DOHH2 (cell line): ENCODE results near the gene NDUFB5.
"Not testable (repeated sequence)": the region's sequence is repeated elsewhere in the genome, so short reads cannot be mapped to it uniquely, and the experiment has no call there.

Experiments
- H3F3A ChIP-seq: fragments of 200-600 bp; sonication (generic), shearing (Covaris generic); 2 replicates; pipeline ENCODE4 v1.6.0; 2016; ENCODE audit warnings: antibody characterized with exemption, mild to moderate bottlenecking; ENCODE audit not compliant: control insufficient read depth, insufficient read depth
- H3K27ac ChIP-seq: fragments of 200-600 bp; sonication (generic); 2 replicates; pipeline ENCODE4 v1.5.1; 2014; ENCODE audit warnings: low read depth, mild to moderate bottlenecking, low read length, moderate library complexity
- H3K27me3 ChIP-seq: fragments of 200-600 bp; sonication (generic); 2 replicates; pipeline ENCODE4 v1.6.1; 2014; ENCODE audit warnings: mild to moderate bottlenecking, low read length, mixed read lengths; ENCODE audit not compliant: control insufficient read depth
- H3K36me3 ChIP-seq: fragments of 200-600 bp; sonication (generic); 2 replicates; pipeline ENCODE4 v1.6.1; 2014; ENCODE audit warnings: mild to moderate bottlenecking, low read length, moderate library complexity, mixed read lengths; ENCODE audit not compliant: control insufficient read depth
- H3K4me1 ChIP-seq: fragments of 200-600 bp; sonication (generic); 2 replicates; pipeline ENCODE4 v1.6.1; 2014; ENCODE audit warnings: mild to moderate bottlenecking, low read length, mixed read lengths; ENCODE audit not compliant: control insufficient read depth
- H3K4me2 ChIP-seq: fragments of 200-600 bp; sonication (generic); 2 replicates; pipeline ENCODE4 v1.6.0; 2014; ENCODE audit warnings: mild to moderate bottlenecking, low read length, moderate library complexity
- H3K4me3 ChIP-seq: fragments of 200-600 bp; sonication (generic); 2 replicates; pipeline ENCODE4 v1.5.1; 2014; ENCODE audit warnings: mild to moderate bottlenecking, low read length, mixed read lengths
- H3K79me2 ChIP-seq: fragments of 200-600 bp; sonication (generic); 2 replicates; pipeline ENCODE4 v1.6.1; 2014; ENCODE audit warnings: mild to moderate bottlenecking, low read length, mixed read lengths; ENCODE audit not compliant: control insufficient read depth
- H3K9me2 ChIP-seq: fragments of 200-600 bp; sonication (generic); replicated peaks from 2 replicates; pipeline ENCODE4 v1.6.1; 2014; ENCODE audit warnings: mild to moderate bottlenecking, low read length, mixed read lengths; ENCODE audit not compliant: control insufficient read depth
- H3K9me3 ChIP-seq: fragments of 200-600 bp; sonication (generic); 2 replicates; pipeline ENCODE4 v1.6.1; 2014; ENCODE audit warnings: antibody characterized with exemption, low read length, mixed read lengths; ENCODE audit not compliant: control insufficient read depth, insufficient read depth
- H4K20me1 ChIP-seq: fragments of 200-600 bp; sonication (generic); 2 replicates; pipeline ENCODE4 v1.6.0; 2014; ENCODE audit warnings: low read depth, mild to moderate bottlenecking, antibody characterized with exemption, low read length, moderate library complexity; ENCODE audit not compliant: control insufficient read depth, insufficient read depth
- EZH2phosphoT487 ChIP-seq: fragments of 200-600 bp; sonication (generic); IDR thresholded peaks from 2 replicates; pipeline ENCODE4 v1.6.1; 2017; ENCODE audit warnings: borderline replicate concordance, mild to moderate bottlenecking, antibody characterized with exemption, low read length, moderate library complexity, mixed read lengths
- TF ChIP-seq, protein P1 (sequence below): fragments of 200-600 bp; sonication (generic); IDR thresholded peaks from one replicate; pipeline ENCODE4 v1.5.1; 2014; ENCODE audit warnings: antibody characterized with exemption, mild to moderate bottlenecking, low read depth, low read length; ENCODE audit not compliant: poor library complexity, severe bottlenecking

NDUFB5 gene

DNA sequence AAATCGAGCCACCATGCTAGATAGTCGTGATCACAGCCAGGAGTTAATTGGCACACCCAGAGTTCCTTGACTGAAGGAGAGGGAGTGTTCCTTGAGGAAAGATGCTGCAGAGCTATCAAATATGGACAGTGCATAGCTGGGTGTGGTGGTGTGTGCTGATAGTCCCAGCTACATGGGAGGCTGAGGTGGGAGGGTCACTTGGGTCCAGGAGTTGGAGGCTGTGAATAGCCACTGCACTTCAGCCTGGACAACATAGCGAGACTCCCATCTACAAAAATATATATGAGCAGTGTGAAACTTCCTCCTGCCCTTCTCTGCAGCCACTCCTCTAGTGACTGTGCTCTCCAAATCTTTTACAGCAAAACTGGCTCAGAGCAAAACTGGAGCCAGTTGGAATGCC lies 38.3 kb downstream of the NDUFB5 start:
- Histone ChIP-seq H3K27me3 (no peaks in the 10 kb centered on the region), H3K27ac (no peak overlapping the region), H3K4me1 (no peaks in the 10 kb centered on the region), H3K9me2 (no peaks in the 10 kb centered on the region), H3K4me2 (no peak overlapping the region), H3K9me3 (no peaks in the 10 kb centered on the region), H3K36me3 (no peaks in the 10 kb centered on the region), H3K79me2 (no peaks in the 10 kb centered on the region), H3K4me3 (no peak overlapping the region), H3F3A (no peaks in the 10 kb centered on the region), H4K20me1 (no peaks in the 10 kb centered on the region)
- TF ChIP-seq EZH2phosphoT487: no peak
- TF ChIP-seq, protein P1, sequence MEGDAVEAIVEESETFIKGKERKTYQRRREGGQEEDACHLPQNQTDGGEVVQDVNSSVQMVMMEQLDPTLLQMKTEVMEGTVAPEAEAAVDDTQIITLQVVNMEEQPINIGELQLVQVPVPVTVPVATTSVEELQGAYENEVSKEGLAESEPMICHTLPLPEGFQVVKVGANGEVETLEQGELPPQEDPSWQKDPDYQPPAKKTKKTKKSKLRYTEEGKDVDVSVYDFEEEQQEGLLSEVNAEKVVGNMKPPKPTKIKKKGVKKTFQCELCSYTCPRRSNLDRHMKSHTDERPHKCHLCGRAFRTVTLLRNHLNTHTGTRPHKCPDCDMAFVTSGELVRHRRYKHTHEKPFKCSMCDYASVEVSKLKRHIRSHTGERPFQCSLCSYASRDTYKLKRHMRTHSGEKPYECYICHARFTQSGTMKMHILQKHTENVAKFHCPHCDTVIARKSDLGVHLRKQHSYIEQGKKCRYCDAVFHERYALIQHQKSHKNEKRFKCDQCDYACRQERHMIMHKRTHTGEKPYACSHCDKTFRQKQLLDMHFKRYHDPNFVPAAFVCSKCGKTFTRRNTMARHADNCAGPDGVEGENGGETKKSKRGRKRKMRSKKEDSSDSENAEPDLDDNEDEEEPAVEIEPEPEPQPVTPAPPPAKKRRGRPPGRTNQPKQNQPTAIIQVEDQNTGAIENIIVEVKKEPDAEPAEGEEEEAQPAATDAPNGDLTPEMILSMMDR: no peak

DNA sequence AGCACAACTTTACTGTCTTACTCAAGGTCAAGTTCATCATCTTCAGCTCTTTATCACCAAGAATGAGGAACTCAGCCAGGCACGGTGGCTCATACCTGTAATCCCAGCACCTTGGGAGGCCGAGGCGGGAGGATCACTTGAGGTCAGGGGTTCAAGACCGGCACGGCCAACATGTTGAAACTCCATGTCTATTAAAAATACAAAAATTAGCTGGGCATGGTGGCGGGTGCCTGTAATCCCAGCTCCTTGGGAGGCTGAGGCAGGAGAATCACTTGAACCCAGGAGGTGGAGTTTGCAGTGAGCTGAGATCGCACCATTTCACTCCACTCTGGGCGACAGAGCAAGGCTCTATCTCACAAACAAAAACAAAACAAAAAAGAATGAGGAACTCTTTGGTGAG lies 39.2 kb downstream of the NDUFB5 start:
- not testable (repeated sequence) for H3K27ac ChIP-seq, H4K20me1 ChIP-seq, H3K4me2 ChIP-seq, H3K4me1 ChIP-seq, H3K36me3 ChIP-seq, H3K27me3 ChIP-seq, H3K9me2 ChIP-seq, H3F3A ChIP-seq, H3K9me3 ChIP-seq, H3K4me3 ChIP-seq, H3K79me2 ChIP-seq

DNA sequence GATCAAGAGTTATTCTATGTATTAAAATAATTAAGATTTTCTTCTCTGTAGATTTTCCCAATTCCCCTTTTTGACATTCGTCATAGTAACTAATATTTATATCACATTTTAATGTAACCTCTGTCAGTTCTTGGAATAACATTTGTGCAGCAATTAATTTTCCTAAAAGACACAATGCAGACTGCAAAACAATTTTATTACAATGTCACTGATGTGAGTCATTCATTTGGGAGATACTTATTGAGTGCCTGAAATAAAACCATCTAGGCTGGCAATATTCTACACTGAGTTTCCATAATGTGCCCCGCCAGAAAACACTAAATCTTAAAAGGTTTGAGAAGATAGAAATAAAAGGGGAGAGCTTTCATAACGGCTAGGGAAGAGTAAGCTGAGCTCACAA lies 41.6 kb downstream of the NDUFB5 start:
- no peaks in the 10 kb centered on the region for H3K27me3 ChIP-seq
- H3K4me3 ChIP-seq: no peak overlapping the region
- no peak for TF ChIP-seq EZH2phosphoT487
- TF ChIP-seq, protein P1: no peak
- peaks cover 5% of the 10 kb centered on the region for H3K4me1 ChIP-seq
- no peaks in the 10 kb centered on the region for H3K36me3 ChIP-seq
- H4K20me1 ChIP-seq: no peaks in the 10 kb centered on the region
- no peaks in the 10 kb centered on the region for H3K9me3 ChIP-seq
- H3F3A ChIP-seq: peaks cover 3% of the 10 kb centered on the region; the same call in 1 of the 2 replicates
- no peaks in the 10 kb centered on the region for H3K9me2 ChIP-seq
- no peaks in the 10 kb centered on the region for H3K79me2 ChIP-seq
- no peak overlapping the region for H3K4me2 ChIP-seq
- no peak overlapping the region for H3K27ac ChIP-seq

DNA sequence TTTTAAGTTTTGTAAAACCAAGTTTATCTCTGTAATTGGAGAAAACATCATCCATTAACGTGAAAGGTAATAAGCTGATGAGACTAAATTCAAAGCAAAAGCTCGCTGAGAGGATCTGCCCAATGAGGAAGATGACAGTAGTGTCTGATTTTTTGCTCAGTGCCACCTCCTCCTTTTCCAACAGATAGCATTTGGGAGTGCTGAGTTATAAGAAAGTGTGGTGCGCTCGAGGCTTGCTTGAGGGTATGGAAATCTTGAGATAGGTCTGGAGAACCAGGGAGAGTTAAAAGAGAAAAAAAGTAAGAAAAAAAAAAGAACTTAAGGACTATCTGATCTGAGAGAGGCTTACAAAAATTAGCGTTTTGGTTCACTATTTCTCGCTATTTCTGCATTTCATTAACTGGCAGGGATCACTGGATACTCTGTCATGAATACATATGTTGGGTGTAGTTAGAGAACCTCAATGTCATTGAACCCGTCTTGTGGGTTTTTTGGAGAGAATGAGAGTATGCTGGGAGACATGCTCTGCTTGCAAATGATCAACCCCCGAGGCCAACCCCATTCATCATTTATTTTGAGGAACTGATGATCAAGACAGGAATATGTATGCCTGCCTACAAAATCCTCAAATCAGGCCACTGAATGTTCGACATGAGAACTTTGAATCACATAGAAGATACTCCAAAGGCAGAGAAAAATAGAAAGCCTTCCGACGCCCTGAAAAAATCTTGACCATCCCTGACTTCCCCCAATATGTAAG lies 47.3 kb downstream of the NDUFB5 start:
- Histone ChIP-seq H3K27ac (peak overlapping the region; percentile 87), H3K79me2 (peaks cover 38% of the 10 kb centered on the region), H3K27me3 (no peaks in the 10 kb centered on the region), H4K20me1 (peaks cover 5% of the 10 kb centered on the region; the same call in 1 of the 2 replicates), H3K4me2 (peak overlapping the region; percentile 67), H3K9me3 (no peaks in the 10 kb centered on the region), H3K36me3 (peaks cover 25% of the 10 kb centered on the region), H3F3A (peaks cover 12% of the 10 kb centered on the region), H3K4me1 (peaks cover 37% of the 10 kb centered on the region), H3K9me2 (no peaks in the 10 kb centered on the region), H3K4me3 (peak overlapping the region; percentile 81)
- TF ChIP-seq, protein P1: no peak
- no peak for TF ChIP-seq EZH2phosphoT487
